Islet of Langerhans (tissue), 1 donor: Measurements from ENCODE around the gene PCDHGA5.
"Not testable (repeated sequence)": the region's sequence is repeated elsewhere in the genome, so short reads cannot be mapped to it uniquely, and the experiment has no call there.

Experiments used
- FAIRE-seq: peaks from one replicate; lab custom pipeline; 2011; peaks lifted over from hg19 to GRCh38; lab: Jason Lieb, UNC

PCDHGA5 gene

GRCh38 chr5:141351591-141351990, 12.4 kb upstream of the PCDHGA5 start:
- no peak for FAIRE-seq

GRCh38 chr5:141354900-141355469, 9.0 kb upstream of the PCDHGA5 start, which contains the start of gene PCDHGA4:
PCDHGA4 (plus strand) TSS chr5:141355021; CDS start chr5:141355108, 87 bp downstream.
- no peak for FAIRE-seq

GRCh38 chr5:141355641-141356040, 8.3 kb upstream of the PCDHGA5 start:
- no peak for FAIRE-seq

- FAIRE-seq, result no peak
Observed at GRCh38 chr5:141356133-141356532, 7.8 kb upstream of the PCDHGA5 start.

GRCh38 chr5:141356950-141357349, 7.0 kb upstream of the PCDHGA5 start:
- no peak for FAIRE-seq

- no peak for FAIRE-seq
Observed at GRCh38 chr5:141359790-141360426, 4.1 kb upstream of the PCDHGA5 start, which contains the start of gene PCDHGB2. PCDHGB2 (plus strand) TSS chr5:141359994; CDS start chr5:141360136, 142 bp downstream.

GRCh38 chr5:141360685-141361084, 3.3 kb upstream of the PCDHGA5 start:
- no peak for FAIRE-seq

- no peak for FAIRE-seq
Observed at GRCh38 chr5:141362719-141363118, 1.2 kb upstream of the PCDHGA5 start.

GRCh38 chr5:141366016-141366896, 2.3 kb downstream of the PCDHGA5 start:
- no peak for FAIRE-seq

GRCh38 chr5:141369994-141370848, 6.3 kb downstream of the PCDHGA5 start, which contains the start of gene PCDHGB3:
PCDHGB3 (plus strand) TSS chr5:141370242; CDS start chr5:141370395, 153 bp downstream.
- no peak for FAIRE-seq

GRCh38 chr5:141371572-141372475, 7.9 kb downstream of the PCDHGA5 start:
- no peak for FAIRE-seq

GRCh38 chr5:141373673-141374317, 9.8 kb downstream of the PCDHGA5 start, which contains the start of gene PCDHGA6:
PCDHGA6 (plus strand) TSS chr5:141373891; CDS start chr5:141374084, 193 bp downstream.
- no peak for FAIRE-seq

- FAIRE-seq, result no peak
Observed at GRCh38 chr5:141374627-141375026, 10.7 kb downstream of the PCDHGA5 start.

GRCh38 chr5:141375444-141376155, 11.6 kb downstream of the PCDHGA5 start:
- FAIRE-seq, result not testable (repeated sequence)

- no peak for FAIRE-seq
Observed at GRCh38 chr5:141382469-141383294, 18.7 kb downstream of the PCDHGA5 start, which contains the start of gene PCDHGA7. PCDHGA7 (plus strand) TSS chr5:141382742; CDS start chr5:141382900, 158 bp downstream.

- no peak for FAIRE-seq
Observed at GRCh38 chr5:141383345-141383744, 19.4 kb downstream of the PCDHGA5 start.

GRCh38 chr5:141384471-141385267, 20.7 kb downstream of the PCDHGA5 start:
- FAIRE-seq, result no peak
